Left renal cortex interstitium (tissue), 4 donors: ENCODE results near the gene LPGAT1. TPM values are rescaled to one million over a fixed set of nuclear protein-coding genes. Genes with fewer than 3 reads are reported as not detected.
A peak's percentile ranks its signal among the peaks of the same experiment; 100 is the strongest.
"Not testable (repeated sequence)": the region's sequence is repeated elsewhere in the genome, so short reads cannot be mapped to it uniquely, and the experiment has no call there.

ENCODE experiments used
- DNase-seq, 4 donors: peaks; one replicate each; pipeline ENCODE4 v3.0.0-alpha.2; 2013; ENCODE audit warnings: low read depth in 4 of 4, low spot score in 2 of 4, missing footprints in 1 of 4
- polyA plus RNA-seq, 4 donors: library from polyadenylated mRNA; unstranded; fragments of 120-200 nt; gene quantifications; one replicate each; pipeline ENCODE4 v1.2.1, GENCODE V29; 2013; ENCODE audit not compliant: insufficient read length in 4 of 4

LPGAT1 gene
- 10 to 100 TPM; 22.2 to 30.5 (median 24.4) TPM for polyA plus RNA-seq

GRCh38 chr1:211830328-211831142 is at the start of gene LPGAT1:
LPGAT1 (minus strand) TSS chr1:211830763; CDS start chr1:211829296, 1,467 bp downstream.
- DNase-seq, result peak; percentile 36 to 52 (median 48)

- no peak for DNase-seq
Measured at GRCh38 chr1:211879475-211879874, 48.9 kb upstream of the LPGAT1 start.

- no peak for DNase-seq
Measured at GRCh38 chr1:211876851-211877590, 46.5 kb upstream of the LPGAT1 start.

GRCh38 chr1:211875541-211875940 is 45.0 kb upstream of the LPGAT1 start:
- no peak for DNase-seq

GRCh38 chr1:211874521-211875347 is 44.2 kb upstream of the LPGAT1 start:
- no peak for DNase-seq

- DNase-seq, result not testable (repeated sequence)
Measured at GRCh38 chr1:211873731-211874130, 43.2 kb upstream of the LPGAT1 start.

GRCh38 chr1:211870156-211870555 is 39.6 kb upstream of the LPGAT1 start:
- DNase-seq, result no peak

- DNase-seq, result no peak
Measured at GRCh38 chr1:211865180-211865579, 34.6 kb upstream of the LPGAT1 start.

- no peak for DNase-seq
Measured at GRCh38 chr1:211859405-211859804, 28.8 kb upstream of the LPGAT1 start.

GRCh38 chr1:211851174-211851573 is 20.6 kb upstream of the LPGAT1 start:
- DNase-seq, result no peak

GRCh38 chr1:211843507-211844298 is 13.1 kb upstream of the LPGAT1 start:
- no peak for DNase-seq

GRCh38 chr1:211843018-211843417 is 12.5 kb upstream of the LPGAT1 start:
- no peak for DNase-seq

- DNase-seq, result no peak
Measured at GRCh38 chr1:211842518-211842917, 12.0 kb upstream of the LPGAT1 start.

- no peak for DNase-seq
Measured at GRCh38 chr1:211839106-211839505, 8.5 kb upstream of the LPGAT1 start.

GRCh38 chr1:211833174-211833820 is 2.7 kb upstream of the LPGAT1 start:
- no peak for DNase-seq

- no peak for DNase-seq
Measured at GRCh38 chr1:211832661-211833060, 2.1 kb upstream of the LPGAT1 start.

- DNase-seq, result no peak
Measured at GRCh38 chr1:211831558-211832323, 1.2 kb upstream of the LPGAT1 start.

GRCh38 chr1:211830055-211830327 is 572 bp downstream of the LPGAT1 start:
- DNase-seq, result no peak
